SK-N-SH (cell line): ENCODE results near the gene APLP2. TPM values are rescaled to one million over a fixed set of nuclear protein-coding genes. Genes with fewer than 3 reads are reported as not detected.

Experiments used
- CTCF ChIA-PET: fragments of 300-600, 350-600 bp; formaldehyde crosslinking; extraction: SDS; loops from one replicate; lab custom pipeline; 2021; lab: Yijun Ruan, JAX
- POLR2A ChIA-PET: fragments of 350-600 bp; sonication (Branson Sonifier 250); formaldehyde crosslinking; extraction: SDS; loops from one replicate; lab custom pipeline; 2020; ENCODE audit warnings: antibody characterized with exemption, inconsistent platforms; lab: Yijun Ruan, JAX
- DNase-seq: peaks from one replicate; pipeline ENCODE4 v3.0.0; 2012
- H2AFZ ChIP-seq: fragments of 200-600 bp; sonication (generic); 2 replicates; pipeline ENCODE4 v1.8.1; 2016; ENCODE audit warnings: antibody characterized with exemption, mild to moderate bottlenecking, low read depth
- H3F3A ChIP-seq: fragments of 200-600 bp; sonication (generic); replicated peaks from 2 replicates; pipeline ENCODE3; 2016; ENCODE audit warnings: antibody characterized with exemption, mild to moderate bottlenecking; ENCODE audit not compliant: insufficient read depth
- H3K27ac ChIP-seq, 2 experiments: fragments of 200-500 bp in 1 of 2; fragments of 200-600 bp in 1 of 2; sonication (Bioruptor generic) in 1 of 2; sonication (generic), shearing (Covaris generic) in 1 of 2; 2 replicates each; pipeline versions ENCODE4 v1.5.1 to v1.6.1; 2014 to 2016; ENCODE audit warnings: low read depth in 2 of 2, inconsistent platforms in 1 of 2, low read length in 1 of 2, mild to moderate bottlenecking in 1 of 2, mixed read lengths in 1 of 2
- H3K27me3 ChIP-seq: fragments of 200-600 bp; sonication (generic), shearing (Covaris generic); 2 replicates; pipeline ENCODE4 v1.6.1; 2016; ENCODE audit warnings: mixed run types; ENCODE audit not compliant: insufficient read depth
- H3K36me3 ChIP-seq, 2 experiments: fragments of 200-500 bp in 1 of 2; fragments of 200-600 bp in 1 of 2; sonication (Bioruptor generic) in 1 of 2; sonication (generic) in 1 of 2; replicated peaks in 1 of 2; 2 replicates each; pipeline versions ENCODE3 to v1.5.1; 2014 to 2016; ENCODE audit warnings: low read length in 1 of 2, mild to moderate bottlenecking in 1 of 2; ENCODE audit not compliant: insufficient read depth in 2 of 2, control insufficient read depth in 1 of 2
- H3K4me1 ChIP-seq, 2 experiments: fragments of 200-500 bp in 1 of 2; fragments of 200-600 bp in 1 of 2; sonication (Bioruptor generic) in 1 of 2; sonication (generic), shearing (Covaris generic) in 1 of 2; 2 replicates each; pipeline versions ENCODE4 v1.5.1 to v1.6.1; 2014 to 2016; ENCODE audit warnings: low read depth in 1 of 2, low read length in 1 of 2, mixed run types in 1 of 2; ENCODE audit not compliant: insufficient read depth in 2 of 2, control insufficient read depth in 1 of 2
- H3K4me2 ChIP-seq: fragments of 200-600 bp; sonication (generic), shearing (Covaris generic); 2 replicates; pipeline ENCODE4 v1.6.1; 2017; ENCODE audit warnings: mixed run types
- H3K4me3 ChIP-seq, 2 experiments: fragments of 200-500 bp in 1 of 2; fragments of 200-600 bp in 1 of 2; sonication (Bioruptor generic) in 1 of 2; sonication (generic), shearing (Covaris generic) in 1 of 2; 2 replicates each; pipeline versions ENCODE4 v1.5.1 to v1.8.1; 2014 to 2016; ENCODE audit warnings: low read depth in 2 of 2, inconsistent platforms in 1 of 2, low read length in 1 of 2, mild to moderate bottlenecking in 1 of 2, mixed read lengths in 1 of 2, moderate library complexity in 1 of 2
- H3K79me2 ChIP-seq: fragments of 200-600 bp; sonication (generic); 2 replicates; pipeline ENCODE4 v1.8.1; 2017; ENCODE audit warnings: mild to moderate bottlenecking; ENCODE audit not compliant: insufficient read depth
- H3K9ac ChIP-seq: fragments of 200-600 bp; sonication (generic); 2 replicates; pipeline ENCODE4 v1.6.1; 2017; ENCODE audit warnings: mixed run types
- H3K9me2 ChIP-seq: fragments of 200-600 bp; sonication (generic); 2 replicates; pipeline ENCODE4 v1.6.1; 2017; ENCODE audit warnings: mixed run types
- H3K9me3 ChIP-seq: fragments of 200-600 bp; sonication (generic); 2 replicates; pipeline ENCODE4 v1.6.1; 2017; ENCODE audit warnings: mixed run types, mild to moderate bottlenecking, moderate library complexity
- H4K20me1 ChIP-seq: fragments of 200-600 bp; sonication (generic); 2 replicates; pipeline ENCODE4 v1.6.1; 2017; ENCODE audit warnings: mild to moderate bottlenecking, mixed run types; ENCODE audit not compliant: insufficient read depth
- CTCF ChIP-seq: fragments of 200-600 bp; sonication (generic); IDR thresholded peaks from 2 replicates; pipeline ENCODE4 v1.6.1; 2017; ENCODE audit warnings: antibody characterized with exemption, mild to moderate bottlenecking, moderate library complexity
- ELF1 ChIP-seq: IDR thresholded peaks from 2 replicates; pipeline ENCODE4 v1.4.0; 2012
- EP300 ChIP-seq, 2 experiments: IDR thresholded peaks; 2 replicates each; pipeline versions ENCODE4 v1.4.0 to v1.6.1; 2012; ENCODE audit warnings: borderline replicate concordance in 1 of 2, low read depth in 1 of 2, low read length in 1 of 2
- FOXJ3 ChIP-seq: sonication (generic); formaldehyde crosslinking; IDR thresholded peaks from 2 replicates; pipeline ENCODE4 v1.5.1; 2020; ENCODE audit warnings: mild to moderate bottlenecking, missing genetic modification reagents
- FOXM1 ChIP-seq: IDR thresholded peaks from 2 replicates; pipeline ENCODE4 v1.4.0; 2012; ENCODE audit warnings: low read depth, mild to moderate bottlenecking
- GABPA ChIP-seq: IDR thresholded peaks from 2 replicates; pipeline ENCODE4 v1.4.0; 2012; ENCODE audit warnings: low read depth, mild to moderate bottlenecking
- JUND ChIP-seq: IDR thresholded peaks from 2 replicates; pipeline ENCODE4 v1.4.0; 2012
- NRF1 ChIP-seq: IDR thresholded peaks from 2 replicates; pipeline ENCODE4 v1.6.1; 2012; ENCODE audit warnings: low read depth, mild to moderate bottlenecking, low read length
- POLR2AphosphoS5 ChIP-seq: IDR thresholded peaks from 2 replicates; pipeline ENCODE4 v1.6.1; 2012; ENCODE audit warnings: low read depth, low read length
- RCOR1 ChIP-seq: fragments of 150-350 bp; IDR thresholded peaks from 2 replicates; pipeline ENCODE4 v1.6.1; 2017; ENCODE audit warnings: antibody characterized with exemption, low read length
- REST ChIP-seq: IDR thresholded peaks from 2 replicates; pipeline ENCODE4 v1.6.1; 2012; ENCODE audit warnings: mild to moderate bottlenecking, low read depth, low read length, moderate library complexity
- RXRA ChIP-seq: IDR thresholded peaks from 2 replicates; pipeline ENCODE4 v1.4.0; 2012; ENCODE audit warnings: low read depth, mild to moderate bottlenecking, borderline replicate concordance
- SMC3 ChIP-seq: IDR thresholded peaks from 2 replicates; pipeline ENCODE4 v1.6.1; 2012; ENCODE audit warnings: low read depth, low read length, improper control_type of control experiment
- TAF1 ChIP-seq: IDR thresholded peaks from 2 replicates; pipeline ENCODE4 v1.6.1; 2012; ENCODE audit warnings: low read depth, mild to moderate bottlenecking, low read length, moderate library complexity, borderline replicate concordance
- TCF12 ChIP-seq: IDR thresholded peaks from 2 replicates; pipeline ENCODE4 v1.4.0; 2012
- TEAD4 ChIP-seq: IDR thresholded peaks from 2 replicates; pipeline ENCODE4 v1.4.0; 2012; ENCODE audit warnings: mild to moderate bottlenecking, borderline replicate concordance; ENCODE audit not compliant: insufficient read depth
- USF1 ChIP-seq: IDR thresholded peaks from 2 replicates; pipeline ENCODE4 v1.4.0; 2012; ENCODE audit warnings: low read depth, borderline replicate concordance
- YY1 ChIP-seq: IDR thresholded peaks from 2 replicates; pipeline ENCODE4 v1.4.0; 2012; ENCODE audit warnings: low read depth, mild to moderate bottlenecking
- WGBS: methylation state at CpG from one replicate; pipeline ENCODE4 v1.1.6; 2017; ENCODE audit warnings: low lambda C conversion rate; 5-methylcytosine and 5-hydroxymethylcytosine counted together
- polyA plus RNA-seq, 3 experiments: library from polyadenylated mRNA; depleted of rRNA; stranded (reverse); fragments of >200 nt; gene quantifications; 2 replicates each; pipeline ENCODE4 v1.2.3, GENCODE V29; 2012

APLP2 gene
- polyA plus RNA-seq, 1 of the 3 experiments (the other 2 are of a cell fraction) = 424 TPM

GRCh38 chr11:130094614-130095013 is 24.9 kb downstream of the APLP2 start:
- Histone ChIP-seq H4K20me1 (peaks cover 74% of the 10 kb centered on the region), H3K4me2 (no peak overlapping the region), H3F3A (peaks cover 3% of the 10 kb centered on the region), H3K9me3 (no peaks in the 10 kb centered on the region)
- no peak for TF ChIP-seq POLR2AphosphoS5
- TF ChIP-seq NRF1 = no peak
- no peak for TF ChIP-seq FOXJ3 (CRISPR knock-in tag)
- no peak for TF ChIP-seq ELF1
- no peak for TF ChIP-seq RXRA
- TF ChIP-seq CTCF = no peak
- TF ChIP-seq SMC3 = no peak
- TF ChIP-seq TCF12 = no peak
- no peak for TF ChIP-seq REST
- TF ChIP-seq, all 33 proteins: peak for 0
- peaks cover 10 to 19% of the 10 kb centered on the region in 2 experiments; a peak in 3 of 4 replicates for H3K4me1 ChIP-seq
- CTCF ChIA-PET = interaction anchor here (0.9 to 1.5 kb wide), 4 partner anchors 8 to 90 kb away, joined by 3 to 6 read pairs (median 4); no protein-coding TSS in a partner anchor
- no peak overlapping the region for H2AFZ ChIP-seq
- 98% methylated on average over 4 of the region's 4 CpGs for WGBS
- no peaks in the 10 kb centered on the region for H3K36me3 ChIP-seq
- no peak for DNase-seq
- H3K27me3 ChIP-seq = no peaks in the 10 kb centered on the region
- peaks cover 75% of the 10 kb centered on the region for H3K79me2 ChIP-seq
- no peak overlapping the region for H3K9ac ChIP-seq
- H3K4me3 ChIP-seq = no peak overlapping the region
- H3K27ac ChIP-seq = no peak overlapping the region
- POLR2A ChIA-PET = no interaction called here
- no peaks in the 10 kb centered on the region for H3K9me2 ChIP-seq

- DNase-seq = no peak
- H3K27ac ChIP-seq = no peak overlapping the region
- no peak overlapping the region for H3K9ac ChIP-seq
- no peaks in the 10 kb centered on the region for H3K9me2 ChIP-seq
- WGBS = 100% methylated on average over 1 of the region's 1 CpG
- no peaks in the 10 kb centered on the region for H3K27me3 ChIP-seq
- no peak overlapping the region for H2AFZ ChIP-seq
- H3K36me3 ChIP-seq = no peaks in the 10 kb centered on the region
- CTCF ChIA-PET = interaction anchor here (1.0 to 1.2 kb wide), 3 partner anchors 9 to 172 kb away, joined by 3 read pairs; no protein-coding TSS in a partner anchor
- no peak overlapping the region for H3K4me2 ChIP-seq
- peaks cover 3% of the 10 kb centered on the region for H3F3A ChIP-seq
- H3K4me1 ChIP-seq = peaks cover 14 to 22% of the 10 kb centered on the region in 2 experiments; a peak in 3 of 4 replicates
- H4K20me1 ChIP-seq = peaks cover 77% of the 10 kb centered on the region
- H3K79me2 ChIP-seq = peaks cover 77% of the 10 kb centered on the region
- H3K9me3 ChIP-seq = no peaks in the 10 kb centered on the region
- no peak overlapping the region for H3K4me3 ChIP-seq
- POLR2A ChIA-PET = no interaction called here
- TF ChIP-seq GABPA = no peak
- TF ChIP-seq YY1 = no peak
- TF ChIP-seq FOXM1 = no peak
- no peak for TF ChIP-seq JUND
- no peak for TF ChIP-seq POLR2AphosphoS5
- TF ChIP-seq TCF12 = no peak
- no peak for TF ChIP-seq TAF1
- no peak for TF ChIP-seq RCOR1
- no peak for TF ChIP-seq CTCF
- no peak for TF ChIP-seq EP300 (IDR thresholded peaks at IDR 0.05; ENCODE audit: borderline replicate concordance in 1 of 2, low read depth in 1 of 2, low read length in 1 of 2)
- no peak for TF ChIP-seq ELF1
- TF ChIP-seq USF1 = no peak
- TF ChIP-seq TEAD4 = no peak
Observed at GRCh38 chr11:130095326-130095725, 25.6 kb downstream of the APLP2 start.
